GM12878 (cell line): Measurements from ENCODE around the gene KTN1. TPM values are rescaled to one million over a fixed set of nuclear protein-coding genes. Genes with fewer than 3 reads are reported as not detected.

ENCODE experiments used
- ATF3 ChIP-seq: IDR thresholded peaks from 2 replicates; pipeline ENCODE4 v1.6.1; 2011; ENCODE audit warnings: low read depth, mild to moderate bottlenecking, low read length, moderate library complexity, borderline replicate concordance; ENCODE audit errors: extremely low read depth
- BCL11A ChIP-seq: IDR thresholded peaks from 2 replicates; pipeline ENCODE4 v1.6.1; 2011; ENCODE audit warnings: low read depth, low read length
- CBX3 ChIP-seq: fragments of 200-600 bp; sonication (generic); IDR thresholded peaks from 2 replicates; pipeline ENCODE4 v1.6.1; 2016; ENCODE audit warnings: low read depth, borderline replicate concordance
- CHD1 ChIP-seq: IDR thresholded peaks from 2 replicates; pipeline ENCODE4 v1.6.1; 2012; ENCODE audit warnings: low read depth, low read length, improper control_type of control experiment
- CREM ChIP-seq: IDR thresholded peaks from 2 replicates; pipeline ENCODE4 v1.6.1; 2014; ENCODE audit warnings: antibody characterized with exemption, low read depth
- PML ChIP-seq: IDR thresholded peaks from 2 replicates; pipeline ENCODE4 v1.6.1; 2012; ENCODE audit warnings: low read length, inconsistent platforms
- PRDM15 ChIP-seq: fragments of 450-650 bp; formaldehyde crosslinking; IDR thresholded peaks from 2 replicates; pipeline ENCODE4 v1.4.0; 2020; ENCODE audit warnings: mild to moderate bottlenecking, moderate library complexity
- SMAD5 ChIP-seq: IDR thresholded peaks from 2 replicates; pipeline ENCODE4 v1.6.1; 2016; ENCODE audit warnings: antibody characterized with exemption, low read depth
- SP1 ChIP-seq: IDR thresholded peaks from one replicate; pipeline ENCODE4 v1.6.1; 2011; ENCODE audit warnings: low read depth, low read length
- TARDBP ChIP-seq: IDR thresholded peaks from 2 replicates; pipeline ENCODE4 v1.6.1; 2016; ENCODE audit warnings: borderline replicate concordance
- polyA plus RNA-seq, 11 experiments: library from polyadenylated mRNA; depleted of rRNA in 4 of 11; unstranded in 6 of 11; stranded (reverse) in 5 of 11; fragments of >200 nt; fragmentation: Nextera tagmentation in 4 of 11; fragmentation: Illumina TruSeq in 1 of 11; extraction: Ambion mirVana in 4 of 11; extraction: Trizol in 1 of 11; gene quantifications; 1 replicate in 1 of 11; 2 replicates in 10 of 11; pipeline versions ENCODE4 v1.2.1 to v1.2.3, GENCODE V29; 2011 to 2016; ENCODE audit warnings: inconsistent platforms in 2 of 11, missing spikeins in 2 of 11, low read depth in 1 of 11
- total RNA-seq, 4 experiments: library from RNA; depleted of rRNA in 3 of 4; stranded (reverse); fragments of >200 nt in 3 of 4; fragmentation: Illumina TruSeq in 1 of 4; extraction: Trizol in 1 of 4; gene quantifications; 2 replicates each; pipeline versions ENCODE4 v1.2.1 to v1.2.3, GENCODE V29; 2013 to 2021

Gene KTN1
- total and polyA plus RNA-seq, 10 of the 15 experiments (the other 5 are each of a cell fraction or from before 2014, with no cell fraction given) = 50.6 to 154 (median 84.2) TPM

- TF ChIP-seq SMAD5 (no peak), BCL11A (no peak), CREM (no peak), CHD1 (peak; percentile 95), SP1 (peak; percentile 68), PRDM15 (CRISPR knock-in tag) (no peak), ATF3 (no peak), PML (no peak), TARDBP (no peak), CBX3 (no peak)
These were observed at the start of gene KTN1 (continued) for GRCh38 chr14:55579724-55580469.
